KMS-11 (cell line): Measurements from ENCODE around the gene HPS4.

Experiments used
- H2AFZ ChIP-seq: fragments of 200-600 bp; sonication (generic); 2 replicates; pipeline ENCODE4 v1.6.1; 2016; ENCODE audit warnings: antibody characterized with exemption, mixed run types, low read depth
- H3K27ac ChIP-seq: fragments of 200-600 bp; sonication (generic); 2 replicates; pipeline ENCODE4 v1.6.1; 2016; ENCODE audit warnings: mild to moderate bottlenecking, mixed run types
- H3K27me3 ChIP-seq: fragments of 200-600 bp; sonication (generic); 2 replicates; pipeline ENCODE4 v1.6.1; 2017; ENCODE audit warnings: mild to moderate bottlenecking, low read depth, mixed run types, moderate library complexity; ENCODE audit not compliant: insufficient read depth
- H3K36me3 ChIP-seq: fragments of 200-600 bp; sonication (generic); 2 replicates; pipeline ENCODE4 v1.6.1; 2017; ENCODE audit warnings: mild to moderate bottlenecking, mixed run types; ENCODE audit not compliant: insufficient read depth
- H3K4me1 ChIP-seq: fragments of 200-600 bp; sonication (generic); 2 replicates; pipeline ENCODE4 v1.6.1; 2016; ENCODE audit warnings: mild to moderate bottlenecking, low read depth, mixed run types; ENCODE audit not compliant: poor library complexity, severe bottlenecking
- H3K4me2 ChIP-seq: fragments of 200-600 bp; sonication (generic); 2 replicates; pipeline ENCODE4 v1.7.0; 2016; ENCODE audit warnings: mild to moderate bottlenecking, mixed run types
- H3K4me3 ChIP-seq: fragments of 200-600 bp; sonication (generic); IDR thresholded peaks from 2 replicates; pipeline ENCODE4 v1.6.1; 2017; ENCODE audit warnings: low read depth, low read length, mixed read lengths; ENCODE audit not compliant: insufficient read depth
- H3K79me2 ChIP-seq: fragments of 200-600 bp; sonication (generic); 2 replicates; pipeline ENCODE4 v1.6.1; 2016; ENCODE audit warnings: low read depth, mixed run types; ENCODE audit not compliant: insufficient read depth
- H3K9ac ChIP-seq: fragments of 200-600 bp; sonication (generic); 2 replicates; pipeline ENCODE4 v1.6.1; 2016; ENCODE audit warnings: mild to moderate bottlenecking, mixed run types
- H4K20me1 ChIP-seq: fragments of 200-600 bp; sonication (generic); 2 replicates; pipeline ENCODE4 v1.6.1; 2016; ENCODE audit warnings: mild to moderate bottlenecking, mixed run types; ENCODE audit not compliant: insufficient read depth
- TF ChIP-seq, protein P1 (sequence below): fragments of 200-600 bp; sonication (generic); conservative IDR thresholded peaks from 2 replicates; pipeline ENCODE4 v1.6.1; 2017; ENCODE audit warnings: low read depth, mild to moderate bottlenecking, antibody characterized with exemption, low read length, moderate library complexity, mixed read lengths

HPS4 gene

GRCh38 chr22:26514419-26515161, 31.0 kb upstream of the HPS4 start:
- H2AFZ ChIP-seq = no peak overlapping the region
- H3K27ac ChIP-seq = no peak overlapping the region
- H4K20me1 ChIP-seq = no peaks in the 10 kb centered on the region
- H3K4me3 ChIP-seq = no peak overlapping the region
- TF ChIP-seq, protein P1, sequence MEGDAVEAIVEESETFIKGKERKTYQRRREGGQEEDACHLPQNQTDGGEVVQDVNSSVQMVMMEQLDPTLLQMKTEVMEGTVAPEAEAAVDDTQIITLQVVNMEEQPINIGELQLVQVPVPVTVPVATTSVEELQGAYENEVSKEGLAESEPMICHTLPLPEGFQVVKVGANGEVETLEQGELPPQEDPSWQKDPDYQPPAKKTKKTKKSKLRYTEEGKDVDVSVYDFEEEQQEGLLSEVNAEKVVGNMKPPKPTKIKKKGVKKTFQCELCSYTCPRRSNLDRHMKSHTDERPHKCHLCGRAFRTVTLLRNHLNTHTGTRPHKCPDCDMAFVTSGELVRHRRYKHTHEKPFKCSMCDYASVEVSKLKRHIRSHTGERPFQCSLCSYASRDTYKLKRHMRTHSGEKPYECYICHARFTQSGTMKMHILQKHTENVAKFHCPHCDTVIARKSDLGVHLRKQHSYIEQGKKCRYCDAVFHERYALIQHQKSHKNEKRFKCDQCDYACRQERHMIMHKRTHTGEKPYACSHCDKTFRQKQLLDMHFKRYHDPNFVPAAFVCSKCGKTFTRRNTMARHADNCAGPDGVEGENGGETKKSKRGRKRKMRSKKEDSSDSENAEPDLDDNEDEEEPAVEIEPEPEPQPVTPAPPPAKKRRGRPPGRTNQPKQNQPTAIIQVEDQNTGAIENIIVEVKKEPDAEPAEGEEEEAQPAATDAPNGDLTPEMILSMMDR = no peak
- peak overlapping the region; percentile 86; the same call in 1 of the 2 replicates for H3K4me2 ChIP-seq
- H3K4me1 ChIP-seq = peaks cover 57% of the 10 kb centered on the region
- H3K9ac ChIP-seq = no peak overlapping the region
- no peaks in the 10 kb centered on the region for H3K27me3 ChIP-seq
- peaks cover 35% of the 10 kb centered on the region for H3K79me2 ChIP-seq
- H3K36me3 ChIP-seq = no peaks in the 10 kb centered on the region

DNA sequence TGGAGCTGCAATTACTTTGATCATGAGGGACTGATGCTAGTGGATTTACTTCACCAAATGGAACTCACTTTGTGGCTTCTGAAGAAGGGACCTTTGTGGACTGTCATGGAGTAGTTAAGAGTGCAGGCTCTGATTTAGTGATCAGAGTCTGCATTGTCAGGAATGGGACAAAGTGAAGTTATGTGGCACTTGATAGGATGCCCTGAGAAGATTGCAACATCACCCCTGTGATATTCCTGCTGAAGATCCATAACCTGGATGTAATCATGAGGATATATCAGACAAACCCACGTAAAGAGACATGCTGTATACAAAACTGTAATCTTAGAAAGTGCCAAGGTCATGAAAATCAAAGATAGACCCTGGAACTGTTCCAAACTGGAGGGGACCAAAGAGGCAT, 30.3 kb upstream of the HPS4 start:
- Histone ChIP-seq H3K27me3 (no peaks in the 10 kb centered on the region), H3K4me2 (peak overlapping the region; percentile 86; the same call in 1 of the 2 replicates), H3K4me3 (no peak overlapping the region), H3K27ac (no peak overlapping the region), H3K9ac (no peak overlapping the region), H2AFZ (no peak overlapping the region), H4K20me1 (no peaks in the 10 kb centered on the region), H3K4me1 (peaks cover 57% of the 10 kb centered on the region), H3K79me2 (peaks cover 42% of the 10 kb centered on the region), H3K36me3 (no peaks in the 10 kb centered on the region)
- TF ChIP-seq, protein P1 = no peak

- H3K79me2 ChIP-seq = peaks cover 47% of the 10 kb centered on the region
- H3K4me3 ChIP-seq = no peak within 1 kb of the TSS
- H3K27ac ChIP-seq = peak within 1 kb of the TSS; percentile 53
- no peaks in the 10 kb centered on the region for H4K20me1 ChIP-seq
- H3K4me1 ChIP-seq = peaks cover 54% of the 10 kb centered on the region
- peak within 1 kb of the TSS; percentile 61 for H3K9ac ChIP-seq
- H2AFZ ChIP-seq = peak within 1 kb of the TSS; percentile 72; the same call in 1 of the 2 replicates
- no peaks in the 10 kb centered on the region for H3K27me3 ChIP-seq
- TF ChIP-seq, protein P1 = no peak
- H3K36me3 ChIP-seq = 0 out of 2 replicates have a peak, but pooled peaks cover 8% of the 10 kb centered on the region
- H3K4me2 ChIP-seq = peak within 1 kb of the TSS; percentile 86
Measured at GRCh38 chr22:26512149-26512793, 28.7 kb upstream of the HPS4 start, which contains the start of gene TFIP11. Gene TFIP11 (minus strand): TSS chr22:26512473. CDS start chr22:26510272, 2,201 bp downstream.

DNA sequence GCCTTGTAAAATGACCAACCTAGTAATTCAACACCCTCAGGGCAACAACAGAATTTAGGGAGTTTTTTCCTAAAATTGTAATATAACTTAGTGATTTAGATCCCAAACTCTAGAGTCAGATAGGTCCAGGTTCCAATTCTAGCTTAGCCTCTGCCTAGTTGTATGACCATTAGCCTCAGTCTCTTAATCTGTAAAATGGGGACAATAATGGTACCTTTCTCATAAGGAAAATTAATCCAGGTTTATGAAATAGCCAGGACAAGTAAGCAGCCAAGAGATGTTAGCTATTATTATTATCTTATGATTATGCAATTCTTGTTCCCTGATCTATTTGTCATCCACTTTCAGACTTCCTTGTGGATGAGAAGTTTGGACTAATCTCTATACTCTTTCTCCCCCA, 24.6 kb upstream of the HPS4 start:
- Histone ChIP-seq H3K27ac (no peak overlapping the region), H2AFZ (no peak overlapping the region), H4K20me1 (no peaks in the 10 kb centered on the region), H3K36me3 (peaks cover 8% of the 10 kb centered on the region; the same call in 1 of the 2 replicates), H3K4me3 (no peak overlapping the region), H3K4me2 (no peak overlapping the region), H3K79me2 (peaks cover 44% of the 10 kb centered on the region), H3K27me3 (no peaks in the 10 kb centered on the region), H3K4me1 (peaks cover 56% of the 10 kb centered on the region), H3K9ac (no peak overlapping the region)
- TF ChIP-seq, protein P1 = no peak
